ENCODE data around the gene SYNPO. TPM values are rescaled to one million over a fixed set of nuclear protein-coding genes. Genes with fewer than 3 reads are reported as not detected.

Gene SYNPO
- polyA plus RNA-seq, 1 donor from 2014 or later = not detected

GRCh38 chr5:150590979-150591695, 49.3 kb upstream of the SYNPO start:
- Histone ChIP-seq H3K79me2 (replicated peaks; ENCODE audit: insufficient read depth, low read length) (no peaks in the 10 kb centered on the region), H3K4me2 (ENCODE audit: low read length) (no peak overlapping the region), H4K20me1 (ENCODE audit: insufficient read depth) (no peaks in the 10 kb centered on the region), H3K4me3 (ENCODE audit: low read length) (no peak overlapping the region), H3K27ac (ENCODE audit: low read length) (no peak overlapping the region), H3K27me3 (ENCODE audit: insufficient read depth, low read depth, low read length) (no peaks in the 10 kb centered on the region), H3K9me2 (ENCODE audit: insufficient read depth, low read length) (no peaks in the 10 kb centered on the region), H3K9ac (ENCODE audit: low read length) (no peak overlapping the region), H3F3A (ENCODE audit: insufficient read depth, low read length, poor library complexity, severe bottlenecking) (no peaks in the 10 kb centered on the region), H3K36me3 (ENCODE audit: insufficient read depth, low read length) (no peaks in the 10 kb centered on the region), H2AFZ (ENCODE audit: low read depth, low read length) (no peak overlapping the region), H3K9me3 (ENCODE audit: low read length) (no peaks in the 10 kb centered on the region)
- TF ChIP-seq CTCF (IDR thresholded peaks at IDR 0.05; ENCODE audit: poor library complexity, severe bottlenecking) = no peak

GRCh38 chr5:150593593-150593992, 46.9 kb upstream of the SYNPO start:
- no peak overlapping the region for H3K9ac ChIP-seq (ENCODE audit: low read length)
- no peaks in the 10 kb centered on the region for H4K20me1 ChIP-seq (ENCODE audit: insufficient read depth)
- no peak overlapping the region for H3K27ac ChIP-seq (ENCODE audit: low read length)
- no peaks in the 10 kb centered on the region for H3K9me2 ChIP-seq (ENCODE audit: insufficient read depth, low read length)
- no peak overlapping the region for H3K4me2 ChIP-seq (ENCODE audit: low read length)
- no peaks in the 10 kb centered on the region for H3F3A ChIP-seq (ENCODE audit: insufficient read depth, low read length, poor library complexity, severe bottlenecking)
- no peaks in the 10 kb centered on the region for H3K27me3 ChIP-seq (ENCODE audit: insufficient read depth, low read depth, low read length)
- H3K79me2 ChIP-seq (replicated peaks; ENCODE audit: insufficient read depth, low read length) = no peaks in the 10 kb centered on the region
- H2AFZ ChIP-seq (ENCODE audit: low read depth, low read length) = no peak overlapping the region
- H3K36me3 ChIP-seq (ENCODE audit: insufficient read depth, low read length) = no peaks in the 10 kb centered on the region
- TF ChIP-seq TAF1 (IDR thresholded peaks at IDR 0.05; ENCODE audit: low read depth) (no peak), POLR2AphosphoS5 (IDR thresholded peaks at IDR 0.05) (no peak), MXI1 (conservative IDR thresholded peaks at IDR 0.05; ENCODE audit: poor library complexity, severe bottlenecking) (no peak), CTCF (IDR thresholded peaks at IDR 0.05; ENCODE audit: poor library complexity, severe bottlenecking) (no peak), RAD21 (conservative IDR thresholded peaks at IDR 0.05) (no peak), EZH2 (IDR thresholded peaks at IDR 0.05; ENCODE audit: borderline replicate concordance, insufficient read depth, low read length, poor library complexity, severe bottlenecking) (no peak)
- no peaks in the 10 kb centered on the region for H3K9me3 ChIP-seq (ENCODE audit: low read length)
- H3K4me3 ChIP-seq (ENCODE audit: low read length) = no peak overlapping the region

GRCh38 chr5:150593996-150594395, 46.5 kb upstream of the SYNPO start:
- H3K36me3 ChIP-seq (ENCODE audit: insufficient read depth, low read length) = no peaks in the 10 kb centered on the region
- H2AFZ ChIP-seq (ENCODE audit: low read depth, low read length) = no peak overlapping the region
- no peak overlapping the region for H3K9ac ChIP-seq (ENCODE audit: low read length)
- TF ChIP-seq POLR2AphosphoS5 (IDR thresholded peaks at IDR 0.05) (no peak), RAD21 (conservative IDR thresholded peaks at IDR 0.05) (no peak), TAF1 (IDR thresholded peaks at IDR 0.05; ENCODE audit: low read depth) (no peak), SMC3 (conservative IDR thresholded peaks at IDR 0.05; ENCODE audit: poor library complexity) (no peak)
- H3K79me2 ChIP-seq (replicated peaks; ENCODE audit: insufficient read depth, low read length) = no peaks in the 10 kb centered on the region
- H3F3A ChIP-seq (ENCODE audit: insufficient read depth, low read length, poor library complexity, severe bottlenecking) = no peaks in the 10 kb centered on the region
- no peak overlapping the region for H3K4me3 ChIP-seq (ENCODE audit: low read length)
- H3K9me3 ChIP-seq (ENCODE audit: low read length) = no peaks in the 10 kb centered on the region
- no peaks in the 10 kb centered on the region for H4K20me1 ChIP-seq (ENCODE audit: insufficient read depth)
- no peak overlapping the region for H3K27ac ChIP-seq (ENCODE audit: low read length)
- H3K4me2 ChIP-seq (ENCODE audit: low read length) = no peak overlapping the region
- H3K27me3 ChIP-seq (ENCODE audit: insufficient read depth, low read depth, low read length) = no peaks in the 10 kb centered on the region
- no peaks in the 10 kb centered on the region for H3K9me2 ChIP-seq (ENCODE audit: insufficient read depth, low read length)

Data from neural cell (in vitro differentiated cells).